Muscle of back (tissue), 13 donors: ENCODE data around the gene ITFG2. TPM values are rescaled to one million over a fixed set of nuclear protein-coding genes. Genes with fewer than 3 reads are reported as not detected.
"Not testable (repeated sequence)": the region's sequence is repeated elsewhere in the genome, so short reads cannot be mapped to it uniquely, and the experiment has no call there.

ENCODE experiments used
- DNase-seq, 3 donors: peaks; one replicate each; pipeline versions ENCODE4 v3.0.0 to v3.0.0-alpha.2; 2013
- long read RNA-seq, 9 donors: transcript quantifications; one replicate each; lab custom pipeline, GENCODE V29; 2026
- polyA plus RNA-seq, 10 donors: library from polyadenylated mRNA; unstranded; fragments of 120-200 nt; gene quantifications; one replicate each; pipeline ENCODE4 v1.2.1, GENCODE V29; 2013; ENCODE audit not compliant: insufficient read length in 10 of 10

Gene ITFG2
- polyA plus RNA-seq, result 10 to 100 TPM; 20.8 to 42.6 (median 27.5) TPM
- long read RNA-seq, donor 1, partial matches to known transcripts, result 0 of 2 reads
- long read RNA-seq, donor 1, other reads (novel, unspliced or antisense), result 0 of 2 reads
- long read RNA-seq, donor 2, partial matches to known transcripts, result 0 of 3 reads
- long read RNA-seq, donor 2, other reads (novel, unspliced or antisense), result 0 of 3 reads
- long read RNA-seq, donor 3, result 0 reads
- long read RNA-seq, donor 4, partial matches to known transcripts, result 0 of 3 reads
- long read RNA-seq, donor 4, other reads (novel, unspliced or antisense), result 0 of 3 reads
- long read RNA-seq, donor 5, transcript ITFG2-201 (12 exons, 2,361 nt), result major isoform, 7 of 24 reads
- long read RNA-seq, donor 5, partial matches to known transcripts, result 15 of 24 reads
- long read RNA-seq, donor 5, other reads (novel, unspliced or antisense), result 0 of 24 reads
- long read RNA-seq, donor 6, transcript ITFG2-201 (12 exons, 2,361 nt), result major isoform, 9 of 9 reads
- long read RNA-seq, donor 6, partial matches to known transcripts, result 0 of 9 reads
- long read RNA-seq, donor 6, other reads (novel, unspliced or antisense), result 0 of 9 reads
- long read RNA-seq, donor 7, partial matches to known transcripts, result 0 of 5 reads
- long read RNA-seq, donor 7, other reads (novel, unspliced or antisense), result 0 of 5 reads
- long read RNA-seq, donor 8, partial matches to known transcripts, result 0 of 5 reads
- long read RNA-seq, donor 8, other reads (novel, unspliced or antisense), result 0 of 5 reads
- long read RNA-seq, donor 9, partial matches to known transcripts, result 0 of 3 reads
- long read RNA-seq, donor 9, other reads (novel, unspliced or antisense), result 0 of 3 reads

DNA sequence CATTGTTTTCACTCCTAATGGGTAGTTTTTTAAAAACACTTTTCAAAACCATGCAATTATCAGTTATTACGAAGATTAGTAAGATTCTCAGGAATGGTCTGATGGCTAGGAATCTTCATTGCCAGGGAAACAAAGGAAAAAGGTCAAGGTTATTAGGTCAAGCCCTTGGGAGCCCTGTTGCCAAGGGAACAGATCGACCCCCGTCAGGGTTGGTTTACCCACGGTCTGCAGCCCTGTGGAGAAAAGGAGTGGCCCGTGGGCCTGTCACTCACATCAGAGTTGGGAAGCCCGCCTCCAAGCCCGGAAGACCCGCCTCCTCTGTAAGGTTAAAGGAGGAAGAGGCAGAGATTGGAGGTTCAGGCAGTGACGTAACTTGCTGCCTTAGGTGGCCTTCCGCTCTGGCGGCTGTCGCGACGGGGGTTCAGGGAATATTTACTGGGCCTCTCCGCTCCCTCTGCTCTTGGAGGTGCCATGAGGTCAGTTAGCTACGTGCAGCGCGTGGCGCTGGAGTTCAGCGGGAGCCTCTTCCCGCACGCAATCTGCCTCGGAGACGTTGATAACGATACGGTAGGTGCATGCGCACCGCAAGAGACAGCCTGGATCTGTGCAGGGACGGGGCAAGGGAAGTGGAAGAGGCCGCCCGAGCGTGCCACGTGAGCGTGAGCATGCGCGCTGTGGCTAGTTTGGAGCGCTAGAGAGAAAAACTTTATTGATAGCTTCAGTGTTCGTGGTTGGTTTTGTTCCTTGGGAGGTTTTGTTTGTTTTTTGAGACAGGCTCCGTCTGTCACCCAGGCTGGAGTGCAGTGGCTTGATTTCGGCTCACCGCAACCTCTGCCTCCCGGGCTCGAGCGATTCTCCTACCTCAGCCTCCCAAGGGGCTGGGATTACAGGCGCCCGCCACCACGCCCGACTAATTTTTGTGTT lies at the start of gene ITFG2:
Gene ITFG2 (plus strand): TSS at position 379 of the 924 bp plus-strand sequence. CDS start 93 bp downstream, at position 472.
- DNase-seq, result peak; percentile 98 to 100 (median 99)

GRCh38 chr12:2764398-2764797 lies 48.1 kb upstream of the ITFG2 start:
- DNase-seq, result no peak

- DNase-seq, result no peak
These were observed 47.4 kb upstream of the ITFG2 start for GRCh38 chr12:2765052-2765451.

DNA sequence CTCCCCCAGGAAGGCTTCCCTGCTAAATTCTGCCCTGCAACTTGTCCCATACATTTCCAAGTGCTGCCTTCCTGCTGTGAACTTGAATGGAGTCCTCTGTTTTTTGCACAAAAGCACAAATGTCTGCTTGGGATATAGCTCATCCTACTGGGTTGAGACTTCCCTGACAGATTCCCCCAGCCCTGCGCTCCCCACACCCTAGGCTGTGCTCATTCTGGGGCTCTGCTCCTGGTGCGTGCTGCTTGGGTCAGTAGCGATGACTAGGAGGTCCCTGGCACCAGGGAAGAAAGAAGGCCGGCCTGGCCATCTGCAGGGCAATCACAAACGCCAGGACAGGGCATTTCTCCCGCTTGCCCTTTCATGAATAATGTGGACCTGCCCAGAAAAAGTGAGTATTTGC lies 46.9 kb upstream of the ITFG2 start:
- DNase-seq, result no peak

DNA sequence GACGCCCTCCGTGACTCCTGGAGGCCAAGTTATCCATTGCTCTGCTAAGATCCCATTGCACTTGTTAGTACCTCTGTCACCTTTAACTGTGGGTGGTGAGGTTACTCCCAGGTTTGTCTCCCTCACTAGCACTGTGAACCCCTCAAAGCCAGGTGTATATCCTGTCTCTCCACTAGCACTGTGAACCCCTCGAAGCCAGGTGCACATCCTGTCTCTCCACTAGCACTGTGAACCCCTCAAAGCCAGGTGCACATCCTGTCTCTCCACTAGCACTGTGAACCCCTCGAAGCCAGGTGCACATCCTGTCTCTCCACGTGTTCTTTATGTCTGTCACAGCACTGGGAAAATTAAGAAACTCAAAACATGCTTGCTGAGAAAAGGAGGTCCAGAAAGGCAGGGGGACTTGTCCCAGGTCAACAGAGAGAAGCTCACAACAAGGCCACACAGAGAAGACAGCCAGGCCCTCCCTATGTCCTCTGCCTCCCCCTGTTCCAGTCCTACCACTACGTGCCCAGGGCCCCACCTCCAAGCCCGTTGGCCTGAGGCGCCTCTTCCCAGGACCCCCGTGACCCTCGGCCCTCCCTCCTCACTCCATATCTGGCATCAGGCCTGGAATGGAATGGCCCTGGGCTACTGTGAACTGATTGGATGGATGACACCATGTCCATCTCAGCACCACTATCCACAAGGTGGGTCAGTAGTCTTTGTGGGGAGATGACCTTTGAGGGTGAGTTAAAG lies 44.1 kb upstream of the ITFG2 start:
- no peak for DNase-seq

- DNase-seq, result no peak
These were observed 42.5 kb upstream of the ITFG2 start for GRCh38 chr12:2769866-2770533.

DNA sequence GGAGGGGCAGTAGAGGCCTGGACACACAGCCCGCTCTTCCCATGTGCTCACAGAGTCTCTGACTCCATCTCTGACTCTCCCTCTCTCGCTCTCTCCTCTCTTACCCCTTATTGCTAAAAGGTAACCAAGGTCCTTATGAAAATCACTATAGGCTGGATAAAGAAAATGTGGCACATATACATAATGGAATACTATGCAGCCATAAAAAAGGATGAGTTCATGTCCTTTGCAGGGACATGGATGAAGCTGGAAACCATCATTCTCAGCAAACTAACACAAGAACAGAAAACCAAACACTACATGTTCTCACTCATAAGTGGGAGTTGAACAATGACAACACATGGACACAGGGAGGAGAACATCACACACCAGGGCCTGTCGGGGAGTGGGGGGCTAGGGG lies 41.9 kb upstream of the ITFG2 start:
- not testable (repeated sequence) for DNase-seq

DNA sequence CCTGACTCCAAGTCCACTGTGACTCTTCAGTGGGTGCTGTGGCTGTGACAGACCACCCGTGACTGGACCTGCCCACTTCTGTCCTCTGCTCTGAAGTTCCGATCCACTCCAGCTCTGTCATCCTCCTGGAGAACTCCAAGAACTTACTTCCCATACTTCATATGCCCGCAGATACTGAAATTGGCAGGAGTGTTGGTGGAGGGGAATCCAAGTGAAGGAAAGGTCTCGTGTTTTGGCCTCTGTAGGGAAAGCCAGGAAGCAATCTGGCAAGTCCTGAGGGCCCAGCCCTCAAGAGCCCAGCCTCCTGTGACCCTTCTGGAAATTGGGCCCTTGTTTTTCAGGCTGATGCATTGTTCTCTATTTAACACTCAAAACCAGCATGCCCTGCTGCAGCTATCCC lies 40.1 kb upstream of the ITFG2 start:
- DNase-seq, result no peak

- no peak for DNase-seq
These were observed 39.1 kb upstream of the ITFG2 start for GRCh38 chr12:2773199-2773875.

DNA sequence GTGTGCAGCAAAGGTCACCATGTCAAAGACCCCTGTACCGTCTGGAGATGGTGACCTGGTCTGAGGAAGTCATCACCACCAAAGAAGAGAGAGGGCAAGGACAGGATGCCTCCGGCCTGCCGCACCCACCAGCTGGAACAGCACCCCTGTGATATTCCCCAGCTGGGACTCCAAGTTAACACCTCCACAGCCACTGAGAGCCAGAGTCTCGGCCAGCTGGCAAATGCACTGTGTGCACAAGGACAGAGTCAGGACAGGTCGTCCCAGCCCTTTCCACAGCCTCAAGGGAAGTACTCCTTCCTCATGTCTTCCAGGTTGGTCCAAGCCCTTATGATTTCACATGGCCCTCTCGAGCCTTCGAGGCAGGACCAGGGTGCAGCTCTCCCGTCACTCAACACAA lies 37.0 kb upstream of the ITFG2 start:
- DNase-seq, result no peak

DNA sequence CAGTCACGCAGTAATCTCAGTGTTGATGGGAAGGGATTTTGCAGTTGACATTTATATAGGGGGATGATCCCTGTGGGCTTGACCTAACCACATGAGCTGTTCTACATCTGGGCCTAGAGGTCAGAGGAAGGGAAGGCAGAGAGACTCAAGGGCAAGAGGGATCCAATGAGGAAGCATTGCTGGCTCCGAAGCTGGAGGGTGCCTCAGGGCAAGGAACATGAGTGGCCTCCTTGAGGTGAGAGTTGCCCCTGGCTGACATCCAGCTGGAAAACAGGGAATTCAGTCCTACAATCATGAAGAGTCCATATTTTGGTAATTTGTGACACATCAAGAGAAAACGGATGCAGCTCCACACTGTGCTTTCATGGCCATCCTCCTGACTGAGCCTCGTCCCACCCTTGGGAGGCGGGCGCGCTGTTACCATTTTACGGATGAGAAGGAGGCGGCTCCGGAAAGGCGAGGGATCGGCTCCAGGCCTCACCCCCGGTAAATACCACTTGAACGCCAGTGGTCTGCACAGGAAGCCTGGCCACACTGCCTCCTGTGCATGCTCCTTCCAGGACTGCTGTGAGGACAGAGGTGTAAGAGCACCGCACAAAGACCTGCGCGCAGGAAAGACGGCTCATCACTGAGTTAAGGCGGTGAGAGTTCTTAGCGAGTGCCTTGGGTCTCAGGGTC lies 36.2 kb upstream of the ITFG2 start:
- DNase-seq, result no peak

DNA sequence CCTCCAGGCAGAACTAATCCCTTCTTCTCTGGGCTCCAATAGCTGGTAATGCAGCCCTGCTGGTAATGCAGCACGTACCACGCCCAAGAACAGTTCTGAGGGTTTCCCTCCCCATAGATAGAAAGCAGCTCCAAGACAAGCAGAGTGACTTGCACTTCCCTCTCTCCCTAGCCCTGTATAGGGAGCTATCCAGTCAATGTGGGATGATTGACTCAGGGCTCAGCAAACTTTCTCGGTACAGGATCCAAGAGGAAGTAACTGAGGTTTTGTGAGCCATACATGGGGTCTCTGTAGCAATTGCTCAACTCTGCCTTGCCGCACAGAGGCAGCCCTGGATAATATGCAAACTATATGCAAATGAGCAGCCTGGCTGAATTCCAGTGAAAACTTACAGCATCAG lies 33.2 kb upstream of the ITFG2 start:
- DNase-seq, result no peak

- peak in 2 of 3 donors; percentile 66 to 86 for DNase-seq
These were observed 28.4 kb upstream of the ITFG2 start for GRCh38 chr12:2783936-2784600.

GRCh38 chr12:2785017-2785416 lies 27.5 kb upstream of the ITFG2 start:
- DNase-seq, result no peak

DNA sequence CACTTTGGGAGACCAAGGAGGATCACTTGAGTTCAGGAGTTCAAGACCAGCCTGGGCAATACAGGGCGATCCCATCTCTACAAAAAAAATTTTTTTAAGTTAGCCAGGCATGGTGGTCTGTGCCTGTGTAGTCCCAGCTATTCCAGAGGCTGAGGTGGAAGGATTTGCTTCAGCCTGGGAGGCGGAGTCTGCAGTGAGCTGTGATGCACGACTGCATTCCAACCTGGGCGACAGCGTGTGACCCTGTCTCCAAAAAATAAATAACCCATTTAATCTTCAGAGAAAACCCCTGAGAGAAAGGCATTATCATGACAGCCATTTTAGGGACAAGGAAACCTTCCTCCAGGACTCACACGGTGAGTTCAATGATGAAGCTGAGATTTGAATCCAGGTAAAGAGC lies 21.4 kb upstream of the ITFG2 start:
- DNase-seq, result no peak

GRCh38 chr12:2792671-2793500 lies 19.6 kb upstream of the ITFG2 start:
- DNase-seq, result no peak

GRCh38 chr12:2793561-2793960 lies 18.9 kb upstream of the ITFG2 start:
- no peak for DNase-seq
